Karpas-422 (cell line): ENCODE measurements around the gene EPHA2. TPM values are rescaled to one million over a fixed set of nuclear protein-coding genes. Genes with fewer than 3 reads are reported as not detected.
A peak's percentile ranks its signal among the peaks of the same experiment; 100 is the strongest.

Experiments used
- DNase-seq: peaks from one replicate; pipeline ENCODE4 v3.0.0-alpha.2; 2015
- H2AFZ ChIP-seq: fragments of 200-600 bp; sonication (generic); 2 replicates; pipeline ENCODE4 v1.6.1; 2014; ENCODE audit warnings: antibody characterized with exemption, low read length, mixed read lengths
- H3K27ac ChIP-seq: fragments of 200-600 bp; sonication (generic); 2 replicates; pipeline ENCODE4 v1.5.1; 2014; ENCODE audit warnings: mild to moderate bottlenecking, low read length, moderate library complexity
- H3K27me3 ChIP-seq: fragments of 200-600 bp; sonication (generic); 2 replicates; pipeline ENCODE4 v1.6.1; 2014; ENCODE audit warnings: low read length, mixed read lengths
- H3K36me3 ChIP-seq: fragments of 200-600 bp; sonication (generic); 2 replicates; pipeline ENCODE4 v1.6.1; 2014; ENCODE audit warnings: low read length, mixed read lengths; ENCODE audit not compliant: insufficient read depth
- H3K4me1 ChIP-seq: fragments of 200-600 bp; sonication (generic); 2 replicates; pipeline ENCODE4 v1.6.1; 2014; ENCODE audit warnings: mild to moderate bottlenecking, low read length, mixed read lengths
- H3K4me2 ChIP-seq: fragments of 200-600 bp; sonication (generic); 2 replicates; pipeline ENCODE4 v1.6.1; 2014; ENCODE audit warnings: low read length, low read depth, mild to moderate bottlenecking; ENCODE audit not compliant: poor library complexity, severe bottlenecking
- H3K4me3 ChIP-seq: fragments of 200-600 bp; sonication (generic); 2 replicates; pipeline ENCODE4 v1.5.1; 2014; ENCODE audit warnings: mild to moderate bottlenecking, antibody characterized with exemption, low read length, mixed read lengths
- H3K79me2 ChIP-seq: fragments of 200-600 bp; sonication (generic); 2 replicates; pipeline ENCODE4 v1.6.1; 2014; ENCODE audit warnings: mild to moderate bottlenecking, low read length, mixed read lengths
- H3K9ac ChIP-seq: fragments of 200-600 bp; sonication (generic); 2 replicates; pipeline ENCODE4 v1.6.0; 2014; ENCODE audit warnings: low read length
- H3K9me2 ChIP-seq: fragments of 200-600 bp; sonication (generic), shearing (Covaris generic); replicated peaks from 2 replicates; pipeline ENCODE4 v1.6.0; 2014; ENCODE audit warnings: mild to moderate bottlenecking, low read length, moderate library complexity; ENCODE audit not compliant: insufficient read depth
- H3K9me3 ChIP-seq: fragments of 300-700, 200-600 bp; sonication (generic); 2 replicates; pipeline ENCODE4 v1.6.1; 2014; ENCODE audit warnings: low read length, mixed read lengths
- H4K20me1 ChIP-seq: fragments of 200-600 bp; sonication (generic); 2 replicates; pipeline ENCODE4 v1.6.1; 2014; ENCODE audit warnings: mild to moderate bottlenecking, antibody characterized with exemption, low read length, low read depth; ENCODE audit not compliant: insufficient read depth
- total RNA-seq: library from RNA; depleted of rRNA; stranded (reverse); fragments of >200 nt; shearing (Covaris generic); gene quantifications from 2 replicates; pipeline ENCODE4 v1.2.3, GENCODE V29; 2014; ENCODE audit warnings: low replicate concordance; rRNA removed

The EPHA2 gene
- total RNA-seq, 1 experiment from 2014 or later = not detected

- DNase-seq = peak; percentile 85
- Histone ChIP-seq H3K27me3 (no peaks in the 10 kb centered on the region), H3K9me3 (no peaks in the 10 kb centered on the region), H3K79me2 (no peaks in the 10 kb centered on the region), H3K4me2 (peak overlapping the region; percentile 64), H3K4me3 (no peak overlapping the region), H3K36me3 (no peaks in the 10 kb centered on the region), H2AFZ (peak overlapping the region; percentile 97; the same call in 1 of the 2 replicates), H4K20me1 (no peaks in the 10 kb centered on the region), H3K9ac (peak overlapping the region; percentile 58), H3K9me2 (no peaks in the 10 kb centered on the region), H3K4me1 (peaks cover 4% of the 10 kb centered on the region), H3K27ac (no peak overlapping the region)
Observed at GRCh38 chr1:16078925-16079656, 76.8 kb downstream of the EPHA2 start.

GRCh38 chr1:16077406-16078245, 78.2 kb downstream of the EPHA2 start:
- no peak overlapping the region for H3K27ac ChIP-seq
- H3K36me3 ChIP-seq = no peaks in the 10 kb centered on the region
- H3K9me2 ChIP-seq = no peaks in the 10 kb centered on the region
- no peak overlapping the region for H3K9ac ChIP-seq
- DNase-seq = no peak
- H3K79me2 ChIP-seq = no peaks in the 10 kb centered on the region
- no peaks in the 10 kb centered on the region for H3K27me3 ChIP-seq
- H3K9me3 ChIP-seq = no peaks in the 10 kb centered on the region
- no peak overlapping the region for H3K4me2 ChIP-seq
- no peak overlapping the region for H3K4me3 ChIP-seq
- no peaks in the 10 kb centered on the region for H4K20me1 ChIP-seq
- H2AFZ ChIP-seq = no peak overlapping the region
- peaks cover 10% of the 10 kb centered on the region for H3K4me1 ChIP-seq

GRCh38 chr1:16076865-16077238, 79.0 kb downstream of the EPHA2 start:
- Histone ChIP-seq H2AFZ (no peak overlapping the region), H3K36me3 (no peaks in the 10 kb centered on the region), H3K9ac (no peak overlapping the region), H3K27me3 (no peaks in the 10 kb centered on the region), H3K9me2 (no peaks in the 10 kb centered on the region), H3K4me3 (no peak overlapping the region), H3K79me2 (no peaks in the 10 kb centered on the region), H3K27ac (no peak overlapping the region), H3K4me2 (no peak overlapping the region), H3K9me3 (no peaks in the 10 kb centered on the region), H3K4me1 (peaks cover 10% of the 10 kb centered on the region), H4K20me1 (no peaks in the 10 kb centered on the region)
- DNase-seq = no peak

DNA sequence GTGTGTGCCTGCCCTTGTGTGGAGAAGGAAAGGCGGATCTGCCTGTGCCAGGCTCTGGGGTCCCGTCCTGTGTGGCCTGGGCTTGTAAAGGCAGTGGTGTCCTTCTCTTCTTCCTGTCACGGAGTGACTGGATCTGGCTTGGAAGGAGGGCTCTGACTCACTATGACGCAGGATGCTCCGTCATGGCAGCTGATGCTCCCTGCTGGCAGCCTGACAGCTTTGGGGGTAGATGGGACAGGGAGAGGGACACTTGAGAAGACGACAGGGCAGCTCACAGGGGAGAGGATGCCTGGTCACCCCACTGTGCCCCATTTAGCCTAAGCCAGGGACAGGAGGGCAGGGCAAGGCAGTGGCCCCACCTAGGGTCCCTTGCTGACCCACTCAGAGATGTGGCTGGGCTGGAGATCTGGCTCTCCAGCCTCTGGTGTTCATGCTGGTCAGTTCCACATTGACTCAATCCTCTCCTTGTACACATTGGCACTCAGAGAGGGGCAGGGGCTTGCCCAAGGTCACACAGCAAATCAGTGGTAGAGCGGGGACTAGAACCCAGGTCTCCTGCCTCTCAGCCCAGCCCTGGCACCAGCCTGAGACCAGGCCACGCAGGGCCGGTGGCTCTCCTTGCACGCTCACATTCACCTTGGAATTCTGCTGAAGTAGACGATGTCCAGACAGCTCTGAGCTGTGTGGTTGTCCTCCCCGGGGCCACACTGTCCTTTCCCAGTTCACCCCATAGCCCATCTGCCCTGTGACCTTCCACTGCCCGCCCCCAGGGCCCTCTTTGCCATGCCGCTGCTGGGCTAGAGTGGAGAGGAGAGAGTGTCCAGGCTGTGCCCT, 79.6 kb downstream of the EPHA2 start:
- Histone ChIP-seq H3K9me3 (no peaks in the 10 kb centered on the region), H3K4me1 (peaks cover 10% of the 10 kb centered on the region), H3K27ac (no peak overlapping the region), H4K20me1 (no peaks in the 10 kb centered on the region), H3K79me2 (no peaks in the 10 kb centered on the region), H3K27me3 (no peaks in the 10 kb centered on the region), H3K9me2 (no peaks in the 10 kb centered on the region), H3K36me3 (no peaks in the 10 kb centered on the region), H3K9ac (no peak overlapping the region), H2AFZ (no peak overlapping the region), H3K4me3 (no peak overlapping the region), H3K4me2 (no peak overlapping the region)
- no peak for DNase-seq

DNA sequence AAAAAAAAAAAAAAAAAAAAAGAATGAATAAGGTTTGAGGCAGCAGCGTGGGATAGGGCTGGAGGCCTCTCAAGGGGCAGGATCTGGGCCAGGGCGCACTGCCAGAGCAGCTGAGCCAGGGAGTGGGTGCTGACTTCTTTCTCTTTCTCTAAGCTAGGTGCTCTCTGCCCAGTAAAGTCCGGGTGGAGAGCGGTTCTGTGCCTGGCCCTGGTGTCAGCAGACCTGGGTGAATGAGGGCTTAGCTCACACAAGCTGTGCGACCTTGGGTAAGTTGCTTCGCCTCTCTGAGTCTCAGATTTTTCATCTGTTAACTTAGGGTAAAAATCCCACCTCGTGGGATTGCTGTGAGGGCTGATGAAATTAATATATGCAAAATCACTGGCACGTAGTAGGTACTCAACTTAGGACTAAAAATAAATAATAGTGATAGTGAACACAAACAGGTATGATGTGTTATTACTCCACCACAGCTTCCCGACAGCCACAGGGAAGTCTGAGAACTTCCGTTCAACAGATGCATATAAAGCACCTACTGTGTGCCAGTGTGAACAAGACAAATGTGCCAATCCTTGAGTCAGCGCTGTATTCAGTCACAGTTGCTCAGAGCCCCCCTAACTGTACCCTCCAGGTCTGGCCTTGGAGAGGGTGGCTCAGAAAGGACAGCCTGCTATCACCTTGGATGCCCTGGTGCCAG, 80.4 kb downstream of the EPHA2 start:
- H3K9ac ChIP-seq = no peak overlapping the region

More for the DNA sequence above, 80.4 kb downstream of the EPHA2 start:
- no peaks in the 10 kb centered on the region for H3K27me3 ChIP-seq
- H2AFZ ChIP-seq = no peak overlapping the region
- H3K4me2 ChIP-seq = no peak overlapping the region
- H3K36me3 ChIP-seq = no peaks in the 10 kb centered on the region
- H3K4me1 ChIP-seq = peaks cover 10% of the 10 kb centered on the region
- H3K4me3 ChIP-seq = no peak overlapping the region
- H3K27ac ChIP-seq = no peak overlapping the region
- no peak for DNase-seq
- no peaks in the 10 kb centered on the region for H3K9me3 ChIP-seq
- no peaks in the 10 kb centered on the region for H4K20me1 ChIP-seq
- no peaks in the 10 kb centered on the region for H3K9me2 ChIP-seq
- H3K79me2 ChIP-seq = no peaks in the 10 kb centered on the region

Other genes with a start within 250 kb of the EPHA2 start
- 25.9 and 26.8 TPM in 2 replicates for gene ZBTB17, start 180.0 kb downstream of the EPHA2 start, total RNA-seq
- 0.04 TPM in 1 of 2 replicates, not detected in the other for gene SRARP, start 151.8 kb downstream of the EPHA2 start, total RNA-seq
- not detected in 2 replicates for gene HSPB7, start 138.0 kb downstream of the EPHA2 start, total RNA-seq
- not detected in 2 replicates for gene CLCNKA, start 134.0 kb downstream of the EPHA2 start, total RNA-seq
- not detected in 2 replicates for gene CLCNKB, start 112.3 kb downstream of the EPHA2 start, total RNA-seq
- not detected in 2 replicates for gene FAM131C, start 82.4 kb downstream of the EPHA2 start, total RNA-seq
- gene ARHGEF19, start 56.6 kb upstream of the EPHA2 start, total RNA-seq = 2.2 and 2.5 TPM in 2 replicates
- 2.6 and 9.6 TPM in 2 replicates for gene CPLANE2, start 81.1 kb upstream of the EPHA2 start, total RNA-seq
- gene FBXO42, start 196.4 kb upstream of the EPHA2 start, total RNA-seq = 27.9 and 31.7 TPM in 2 replicates
- 34.5 and 52.2 TPM in 2 replicates for gene SZRD1, start 211.2 kb upstream of the EPHA2 start, total RNA-seq